HepG2 (cell line): ENCODE data around the gene NCOA7. TPM values are rescaled to one million over a fixed set of nuclear protein-coding genes. Genes with fewer than 3 reads are reported as not detected.

Source experiments
- CAMTA2 ChIP-seq: sonication (generic); formaldehyde crosslinking; IDR thresholded peaks from 2 replicates; pipeline ENCODE4 v1.4.0; 2020; ENCODE audit warnings: mild to moderate bottlenecking, missing genetic modification reagents, borderline replicate concordance
- ETV6 ChIP-seq: sonication (generic); formaldehyde crosslinking; conservative IDR thresholded peaks from 2 replicates; pipeline ENCODE4 v1.4.0; 2020; ENCODE audit warnings: missing genetic modification reagents
- FOXP1 ChIP-seq, 2 experiments: fragments of 450-650 bp in 1 of 2; IDR thresholded peaks; 2 replicates each; pipeline ENCODE4 v1.6.1; 2017 to 2018; ENCODE audit warnings: antibody characterized with exemption in 1 of 2
- HDAC6 ChIP-seq: fragments of 200-600 bp; sonication (generic); IDR thresholded peaks from 2 replicates; pipeline ENCODE4 v1.7.0; 2017; ENCODE audit warnings: mild to moderate bottlenecking, antibody characterized with exemption, low read length, low read depth
- HOMEZ ChIP-seq: IDR thresholded peaks from 2 replicates; pipeline ENCODE4 v1.6.1; 2016; ENCODE audit warnings: low read depth
- IRF9 ChIP-seq: sonication (generic); formaldehyde crosslinking; IDR thresholded peaks from 2 replicates; pipeline ENCODE4 v1.8.0; 2022; ENCODE audit warnings: missing genetic modification reagents, mild to moderate bottlenecking, borderline replicate concordance
- MIER2 ChIP-seq: IDR thresholded peaks from 2 replicates; pipeline ENCODE4 v1.6.1; 2016; ENCODE audit warnings: missing biosample characterization, missing genetic modification reagents
- MIXL1 ChIP-seq: IDR thresholded peaks from 2 replicates; pipeline ENCODE4 v1.6.1; 2016
- NFYB ChIP-seq: sonication (generic); formaldehyde crosslinking; IDR thresholded peaks from 2 replicates; pipeline ENCODE4 v1.4.0; 2020; ENCODE audit warnings: missing genetic modification reagents
- RFXAP ChIP-seq: sonication (generic); formaldehyde crosslinking; IDR thresholded peaks from 2 replicates; pipeline ENCODE4 v1.4.0; 2020; ENCODE audit warnings: missing genetic modification reagents, borderline replicate concordance
- SP5 ChIP-seq: IDR thresholded peaks from 2 replicates; pipeline ENCODE4 v1.6.1; 2016; ENCODE audit warnings: low read depth, borderline replicate concordance
- SSRP1 ChIP-seq: IDR thresholded peaks from 2 replicates; pipeline ENCODE4 v1.6.1; 2016; ENCODE audit warnings: control low read depth
- THAP8 ChIP-seq: sonication (generic); formaldehyde crosslinking; IDR thresholded peaks from 2 replicates; pipeline ENCODE4 v1.5.1; 2020; ENCODE audit warnings: missing genetic modification reagents, mild to moderate bottlenecking, borderline replicate concordance
- ZMYM3 ChIP-seq: sonication (generic); formaldehyde crosslinking; IDR thresholded peaks from 2 replicates; pipeline ENCODE4 v1.5.1; 2020; ENCODE audit warnings: mild to moderate bottlenecking, missing genetic modification reagents
- ZNF180 ChIP-seq: sonication (generic); formaldehyde crosslinking; IDR thresholded peaks from 2 replicates; pipeline ENCODE4 v1.4.0; 2020; ENCODE audit warnings: low read depth, missing genetic modification reagents, borderline replicate concordance
- ZNF235 ChIP-seq: sonication (generic); formaldehyde crosslinking; IDR thresholded peaks from 2 replicates; pipeline ENCODE4 v1.8.1; 2023; ENCODE audit warnings: mild to moderate bottlenecking, missing genetic modification reagents, borderline replicate concordance
- ZNF33A ChIP-seq: sonication (generic); formaldehyde crosslinking; IDR thresholded peaks from 2 replicates; pipeline ENCODE4 v1.5.1; 2020; ENCODE audit warnings: missing genetic modification reagents, mild to moderate bottlenecking, moderate library complexity, borderline replicate concordance
- ZNF367 ChIP-seq: sonication (generic); formaldehyde crosslinking; IDR thresholded peaks from 2 replicates; pipeline ENCODE4 v1.4.0; 2020; ENCODE audit warnings: missing genetic modification reagents, borderline replicate concordance
- ZNF567 ChIP-seq: sonication (generic); formaldehyde crosslinking; IDR thresholded peaks from 2 replicates; pipeline ENCODE4 v1.8.1; 2023; ENCODE audit warnings: mild to moderate bottlenecking, missing genetic modification reagents, borderline replicate concordance
- polyA plus RNA-seq, 8 experiments: library from polyadenylated mRNA; depleted of rRNA in 3 of 8; stranded (reverse) in 7 of 8; unstranded in 1 of 8; fragments of >200 nt; fragmentation: Illumina TruSeq in 4 of 8; extraction: Trizol in 4 of 8; gene quantifications; 2 replicates each; pipeline versions ENCODE4 v1.2.1 to v1.2.3, GENCODE V29; 2011 to 2016; ENCODE audit warnings: low read depth in 4 of 8, missing spikeins in 1 of 8, mixed read lengths in 1 of 8; ENCODE audit not compliant: insufficient read depth in 1 of 8
- total RNA-seq, 5 experiments: library from RNA; depleted of rRNA; stranded (reverse); fragments of >200 nt; fragmentation: Illumina TruSeq; extraction: Trizol; gene quantifications; 2 replicates each; pipeline ENCODE4 v1.2.3, GENCODE V29; 2016; ENCODE audit warnings: low read depth in 1 of 5
- TF ChIP-seq, protein P1 (sequence below): IDR thresholded peaks from 2 replicates; pipeline ENCODE4 v1.6.1; 2012; ENCODE audit warnings: inconsistent platforms
- TF ChIP-seq, protein P2 (sequence below): sonication (generic); formaldehyde crosslinking; IDR thresholded peaks from 2 replicates; pipeline ENCODE4 v1.4.0; 2020; ENCODE audit warnings: missing genetic modification reagents, borderline replicate concordance
- TF ChIP-seq, protein P3 (sequence below): sonication (generic); formaldehyde crosslinking; IDR thresholded peaks from 2 replicates; pipeline ENCODE4 v1.4.0; 2020; ENCODE audit warnings: missing genetic modification reagents

The NCOA7 gene
- total and polyA plus RNA-seq, 2 of the 13 experiments (the other 11 are each of a cell fraction or from before 2014, with no cell fraction given): 13.6 to 20.8 TPM

- TF ChIP-seq FOXP1 (IDR thresholded peaks at IDR 0.05): no peak
- no peak for TF ChIP-seq FOXP1 (CRISPR knock-in tag; IDR thresholded peaks at IDR 0.05)
- no peak for TF ChIP-seq CAMTA2
- TF ChIP-seq ZNF33A (CRISPR knock-in tag): no peak
- no peak for TF ChIP-seq ZMYM3 (CRISPR knock-in tag)
- peak; percentile 64; the same call in 1 of the 2 replicates for TF ChIP-seq RFXAP (CRISPR knock-in tag)
- no peak for TF ChIP-seq ZNF180
- no peak for TF ChIP-seq MIXL1 (CRISPR knock-in tag)
- TF ChIP-seq IRF9: no peak
- TF ChIP-seq ZNF235 (CRISPR knock-in tag): no peak; the same call in 1 of the 2 replicates
- no peak for TF ChIP-seq ETV6
- TF ChIP-seq ZNF367 (CRISPR knock-in tag): no peak
- TF ChIP-seq ZNF567: no peak; the same call in 1 of the 2 replicates
- TF ChIP-seq, protein P1, sequence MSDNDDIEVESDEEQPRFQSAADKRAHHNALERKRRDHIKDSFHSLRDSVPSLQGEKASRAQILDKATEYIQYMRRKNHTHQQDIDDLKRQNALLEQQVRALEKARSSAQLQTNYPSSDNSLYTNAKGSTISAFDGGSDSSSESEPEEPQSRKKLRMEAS: peak; percentile 78
- TF ChIP-seq SP5: peak; percentile 79
- no peak for TF ChIP-seq HOMEZ (CRISPR knock-in tag)
- TF ChIP-seq HDAC6: no peak
- no peak for TF ChIP-seq MIER2
- TF ChIP-seq, protein P2, sequence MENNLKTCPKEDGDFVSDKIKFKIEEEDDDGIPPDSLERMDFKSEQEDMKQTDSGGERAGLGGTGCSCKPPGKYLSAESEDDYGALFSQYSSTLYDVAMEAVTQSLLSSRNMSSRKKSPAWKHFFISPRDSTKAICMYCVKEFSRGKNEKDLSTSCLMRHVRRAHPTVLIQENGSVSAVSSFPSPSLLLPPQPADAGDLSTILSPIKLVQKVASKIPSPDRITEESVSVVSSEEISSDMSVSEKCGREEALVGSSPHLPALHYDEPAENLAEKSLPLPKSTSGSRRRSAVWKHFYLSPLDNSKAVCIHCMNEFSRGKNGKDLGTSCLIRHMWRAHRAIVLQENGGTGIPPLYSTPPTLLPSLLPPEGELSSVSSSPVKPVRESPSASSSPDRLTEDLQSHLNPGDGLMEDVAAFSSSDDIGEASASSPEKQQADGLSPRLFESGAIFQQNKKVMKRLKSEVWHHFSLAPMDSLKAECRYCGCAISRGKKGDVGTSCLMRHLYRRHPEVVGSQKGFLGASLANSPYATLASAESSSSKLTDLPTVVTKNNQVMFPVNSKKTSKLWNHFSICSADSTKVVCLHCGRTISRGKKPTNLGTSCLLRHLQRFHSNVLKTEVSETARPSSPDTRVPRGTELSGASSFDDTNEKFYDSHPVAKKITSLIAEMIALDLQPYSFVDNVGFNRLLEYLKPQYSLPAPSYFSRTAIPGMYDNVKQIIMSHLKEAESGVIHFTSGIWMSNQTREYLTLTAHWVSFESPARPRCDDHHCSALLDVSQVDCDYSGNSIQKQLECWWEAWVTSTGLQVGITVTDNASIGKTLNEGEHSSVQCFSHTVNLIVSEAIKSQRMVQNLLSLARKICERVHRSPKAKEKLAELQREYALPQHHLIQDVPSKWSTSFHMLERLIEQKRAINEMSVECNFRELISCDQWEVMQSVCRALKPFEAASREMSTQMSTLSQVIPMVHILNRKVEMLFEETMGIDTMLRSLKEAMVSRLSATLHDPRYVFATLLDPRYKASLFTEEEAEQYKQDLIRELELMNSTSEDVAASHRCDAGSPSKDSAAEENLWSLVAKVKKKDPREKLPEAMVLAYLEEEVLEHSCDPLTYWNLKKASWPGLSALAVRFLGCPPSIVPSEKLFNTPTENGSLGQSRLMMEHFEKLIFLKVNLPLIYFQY (CRISPR knock-in tag): no peak
- TF ChIP-seq, protein P3, sequence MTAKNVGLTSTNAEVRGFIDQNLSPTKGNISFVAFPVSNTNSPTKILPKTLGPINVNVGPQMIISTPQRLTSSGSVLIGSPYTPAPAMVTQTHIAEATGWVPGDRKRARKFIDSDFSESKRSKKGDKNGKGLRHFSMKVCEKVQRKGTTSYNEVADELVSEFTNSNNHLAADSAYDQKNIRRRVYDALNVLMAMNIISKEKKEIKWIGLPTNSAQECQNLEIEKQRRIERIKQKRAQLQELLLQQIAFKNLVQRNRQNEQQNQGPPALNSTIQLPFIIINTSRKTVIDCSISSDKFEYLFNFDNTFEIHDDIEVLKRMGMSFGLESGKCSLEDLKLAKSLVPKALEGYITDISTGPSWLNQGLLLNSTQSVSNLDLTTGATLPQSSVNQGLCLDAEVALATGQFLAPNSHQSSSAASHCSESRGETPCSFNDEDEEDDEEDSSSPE (CRISPR knock-in tag): peak; percentile 89
- TF ChIP-seq THAP8 (CRISPR knock-in tag): no peak
- TF ChIP-seq NFYB (CRISPR knock-in tag): peak; percentile 70
- TF ChIP-seq SSRP1: no peak
Measured at GRCh38 chr6:125749173-125749864, 41.4 kb upstream of the NCOA7 start, which contains the start of gene HEY2 (continued).
